GM18861 (cell line): ENCODE data around the gene INPP4A.
A peak's percentile ranks its signal among the peaks of the same experiment; 100 is the strongest.
"Not testable (repeated sequence)": the region's sequence is repeated elsewhere in the genome, so short reads cannot be mapped to it uniquely, and the experiment has no call there.

Source experiments
- ATAC-seq: cut with Tn5 transposase; IDR thresholded peaks from one replicate; pipeline ENCODE4 v1.9.1; 2021; ENCODE audit not compliant: unreplicated experiment

Gene INPP4A

GRCh38 chr2:98444436-98445176, at the start of gene INPP4A:
Gene INPP4A (plus strand): TSS chr2:98444858. CDS start chr2:98520049, 75,191 bp downstream.
- ATAC-seq, result peak; percentile 65

DNA sequence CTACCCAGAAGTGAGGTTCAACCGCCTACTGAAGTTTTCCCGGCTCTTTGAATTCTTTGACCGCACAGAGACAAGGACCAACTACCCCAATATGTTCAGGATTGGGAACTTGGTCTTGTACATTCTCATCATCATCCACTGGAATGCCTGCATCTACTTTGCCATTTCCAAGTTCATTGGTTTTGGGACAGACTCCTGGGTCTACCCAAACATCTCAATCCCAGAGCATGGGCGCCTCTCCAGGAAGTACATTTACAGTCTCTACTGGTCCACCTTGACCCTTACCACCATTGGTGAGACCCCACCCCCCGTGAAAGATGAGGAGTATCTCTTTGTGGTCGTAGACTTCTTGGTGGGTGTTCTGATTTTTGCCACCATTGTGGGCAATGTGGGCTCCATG, 48.7 kb upstream of the INPP4A start:
- no peak for ATAC-seq

- no peak for ATAC-seq
Observed at GRCh38 chr2:98396745-98397355, 47.8 kb upstream of the INPP4A start.

- no peak for ATAC-seq
Observed at GRCh38 chr2:98399140-98399539, 45.5 kb upstream of the INPP4A start.

DNA sequence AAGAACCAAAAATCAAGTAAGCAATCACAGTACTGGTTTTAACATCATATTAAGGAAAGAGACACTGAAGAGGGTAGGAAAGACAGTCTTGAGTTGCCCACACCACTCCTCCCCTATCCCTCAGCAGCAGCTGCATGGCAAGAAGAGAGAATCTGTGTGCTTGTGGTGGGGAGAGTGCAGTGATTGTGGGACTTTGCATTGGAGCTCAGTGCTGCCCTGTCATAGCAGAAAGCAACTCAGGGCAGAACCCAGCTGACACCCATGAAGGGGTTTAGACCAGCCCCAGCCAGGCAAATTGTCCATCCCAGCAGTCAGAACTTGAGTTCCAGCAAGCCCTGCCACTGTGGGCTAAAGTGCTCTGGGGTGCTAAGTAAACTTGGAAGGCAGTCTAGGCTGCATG, 40.8 kb upstream of the INPP4A start:
- no peak for ATAC-seq

DNA sequence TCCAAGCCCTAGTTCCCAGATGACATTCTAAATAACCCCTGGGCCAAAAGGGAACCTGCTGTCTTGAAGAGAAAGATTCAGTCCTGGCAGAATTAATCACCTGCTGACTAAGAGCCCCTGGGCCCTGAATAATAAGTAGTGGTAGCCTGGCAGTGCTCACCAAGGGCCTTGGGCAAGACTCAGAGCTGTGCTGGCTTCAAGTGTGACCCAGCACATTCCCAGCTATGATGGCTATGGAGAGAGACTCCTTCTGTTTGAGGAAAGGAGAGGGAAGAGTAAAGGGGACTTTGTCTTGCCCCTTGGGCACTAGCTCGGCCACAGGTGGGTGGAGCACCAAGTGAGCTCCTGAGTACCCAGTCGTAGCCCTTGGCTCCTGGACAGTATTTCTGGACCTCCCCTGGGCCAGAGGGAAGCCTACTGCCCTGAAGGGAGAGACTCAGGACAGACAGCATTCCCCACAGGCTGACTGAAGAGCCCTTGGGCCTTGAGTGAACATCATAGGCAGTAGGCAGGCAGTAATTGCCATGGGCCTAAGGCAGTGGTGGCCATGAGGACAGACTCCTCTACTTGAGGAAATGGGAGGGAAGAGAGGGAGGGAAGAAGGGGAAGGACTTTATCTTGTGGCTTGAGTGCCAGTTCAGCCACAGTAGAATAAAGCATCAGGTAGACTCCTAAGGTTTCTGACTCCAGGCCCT, 40.0 kb upstream of the INPP4A start:
- ATAC-seq, result no peak

- ATAC-seq, result no peak
Observed at GRCh38 chr2:98405301-98405700, 39.4 kb upstream of the INPP4A start.

DNA sequence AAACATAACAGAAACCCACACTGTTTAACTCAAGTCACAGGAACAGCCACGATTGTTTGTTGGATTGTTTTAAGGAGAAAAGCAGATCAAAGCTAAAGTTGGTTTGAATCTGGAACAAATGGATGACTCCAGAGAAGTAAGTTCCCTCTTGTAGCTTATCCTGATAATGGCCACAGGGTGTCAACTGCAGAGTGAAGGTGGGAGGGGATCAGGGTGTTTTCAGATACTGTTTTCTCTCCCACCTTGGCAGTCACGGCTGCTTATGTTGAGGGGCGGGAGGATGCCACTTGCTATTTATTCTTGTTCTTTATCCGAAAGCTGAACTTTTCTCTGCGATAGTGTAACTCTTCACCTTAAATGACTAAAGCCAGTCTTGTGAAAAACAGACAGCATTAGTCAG, 36.5 kb upstream of the INPP4A start:
- ATAC-seq, result no peak

DNA sequence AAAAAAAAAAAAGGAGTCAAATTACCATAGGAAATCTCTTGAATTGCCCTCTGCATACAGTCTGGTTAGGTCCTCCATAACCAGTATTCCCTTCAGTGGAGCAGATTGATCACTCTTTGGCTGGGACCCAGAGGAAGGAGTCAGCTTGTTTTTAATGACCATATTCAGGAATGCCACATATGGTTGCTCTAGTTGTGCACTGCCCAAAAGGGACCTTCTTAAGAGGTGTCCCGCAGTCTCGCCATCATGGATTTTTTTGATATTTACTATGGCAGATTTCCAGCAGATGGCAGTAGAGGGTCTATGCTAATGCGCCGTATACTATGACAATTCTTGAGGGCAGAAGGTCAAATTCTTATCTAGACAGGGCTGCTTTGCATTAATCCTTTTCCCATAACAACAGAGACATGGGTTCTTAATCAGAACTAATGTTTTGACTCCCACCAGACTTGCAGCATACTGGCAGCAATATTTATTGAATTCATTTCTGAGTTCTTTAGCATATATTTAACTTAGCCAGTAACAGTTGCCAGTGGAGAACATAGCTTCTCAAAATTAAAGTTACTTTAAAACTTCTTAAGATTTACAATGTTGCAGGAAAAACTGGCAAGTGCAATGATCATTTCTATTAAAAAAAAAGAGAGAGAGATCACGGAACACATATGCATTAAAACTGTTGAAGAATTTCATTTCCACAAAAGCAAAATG, 31.8 kb upstream of the INPP4A start:
- ATAC-seq, result no peak

- ATAC-seq, result not testable (repeated sequence)
Observed at GRCh38 chr2:98414246-98414645, 30.4 kb upstream of the INPP4A start.

DNA sequence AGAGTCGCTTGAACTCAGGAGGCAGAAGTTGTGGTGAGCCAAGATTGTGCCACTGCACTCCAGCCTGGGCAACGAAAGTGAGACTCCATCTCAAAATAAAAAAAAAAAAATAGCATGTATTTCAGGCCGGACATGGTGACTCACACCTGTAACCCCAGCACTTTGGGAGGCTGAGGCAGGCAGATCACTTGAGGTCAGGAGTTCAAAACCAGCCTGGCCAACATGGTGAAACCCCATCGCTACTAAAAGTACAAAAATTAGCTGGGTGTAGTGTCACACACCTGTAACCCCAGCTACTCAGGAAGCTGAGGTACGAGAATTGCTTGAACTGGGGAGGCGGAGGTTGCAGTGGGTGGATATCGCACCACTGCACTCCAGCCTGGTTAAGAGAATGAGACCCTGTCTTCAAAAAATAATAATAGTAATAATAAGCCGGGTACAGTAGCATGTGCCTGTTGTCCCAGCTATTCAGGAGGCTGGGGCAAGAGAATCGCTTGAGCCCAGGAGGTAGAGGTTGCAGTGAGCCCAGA, 28.9 kb upstream of the INPP4A start:
- ATAC-seq, result not testable (repeated sequence)

GRCh38 chr2:98416383-98417159, 28.1 kb upstream of the INPP4A start:
- ATAC-seq, result no peak

DNA sequence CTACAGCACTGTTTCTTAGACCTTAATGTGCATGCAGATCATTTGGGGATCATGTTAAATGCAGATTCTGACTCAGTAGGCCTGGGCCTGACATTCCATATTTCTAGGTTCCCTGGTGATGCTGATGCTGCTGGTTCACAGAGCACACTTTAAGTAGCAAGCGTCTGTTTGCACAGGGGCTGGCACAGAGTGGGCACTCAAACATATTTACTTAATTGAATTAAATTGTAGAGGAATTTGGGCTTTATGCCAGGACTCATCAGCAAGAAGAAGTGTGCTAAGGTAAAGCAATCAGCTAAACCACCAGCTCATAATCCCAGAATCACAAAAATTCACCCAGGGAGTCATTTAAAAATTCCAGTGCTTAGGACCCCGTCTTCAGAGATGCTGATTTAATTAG, 25.1 kb upstream of the INPP4A start:
- ATAC-seq, result no peak

DNA sequence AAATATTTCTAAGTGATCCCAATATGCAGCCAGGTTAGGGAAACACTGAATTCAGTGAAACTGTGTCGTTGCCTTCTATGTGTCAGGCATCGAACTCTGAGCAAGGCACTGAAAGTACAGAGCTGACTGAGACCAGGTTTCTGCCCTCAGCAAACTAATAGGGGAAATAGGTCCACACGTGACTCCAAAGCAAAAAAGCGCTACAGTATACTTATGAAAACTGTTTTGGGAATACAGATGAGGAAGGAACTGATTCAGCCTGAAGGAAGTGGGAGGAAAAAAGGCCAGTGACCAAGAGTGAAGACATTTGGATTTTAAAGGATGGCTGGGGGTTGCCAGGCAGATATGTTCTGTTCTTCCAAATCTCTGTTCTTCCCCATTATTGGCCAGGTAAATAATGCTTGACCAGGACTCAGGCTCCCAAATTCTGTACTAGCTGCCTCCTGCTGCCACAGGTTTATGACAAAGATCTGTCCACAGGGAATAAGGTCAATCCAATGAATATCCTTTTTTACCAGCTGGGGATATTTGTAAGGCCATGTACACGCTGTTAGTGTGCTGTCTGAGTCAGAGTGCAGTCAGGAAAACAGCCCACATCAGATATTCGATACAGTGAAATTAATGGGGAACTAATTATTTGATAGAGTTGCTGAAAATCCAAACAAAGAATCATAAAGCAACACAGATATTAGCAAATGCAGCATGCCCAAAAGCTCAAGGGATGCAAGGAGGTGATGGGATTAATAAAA, 24.5 kb upstream of the INPP4A start:
- no peak for ATAC-seq

GRCh38 chr2:98422449-98422848, 22.2 kb upstream of the INPP4A start:
- no peak for ATAC-seq

DNA sequence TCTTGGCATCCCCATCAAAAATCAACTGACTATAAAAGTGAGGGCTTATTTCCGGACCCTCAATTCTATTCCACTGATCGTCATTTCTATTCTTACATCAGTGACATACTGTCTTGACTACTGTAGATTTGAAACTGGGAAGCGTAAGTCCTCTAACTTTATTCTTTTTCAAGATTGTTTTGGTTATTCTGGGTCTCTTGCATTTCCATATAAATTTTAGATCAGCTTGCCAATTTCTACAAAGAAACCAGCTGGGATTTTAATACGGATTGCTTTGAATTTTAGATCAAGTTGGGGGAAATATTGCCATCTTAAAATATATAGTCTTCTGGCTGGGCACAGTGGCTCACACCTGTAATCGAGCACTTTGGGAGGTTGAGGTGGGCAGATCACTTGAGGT, 17.9 kb upstream of the INPP4A start:
- no peak for ATAC-seq

GRCh38 chr2:98432145-98432544, 12.5 kb upstream of the INPP4A start:
- ATAC-seq, result no peak

DNA sequence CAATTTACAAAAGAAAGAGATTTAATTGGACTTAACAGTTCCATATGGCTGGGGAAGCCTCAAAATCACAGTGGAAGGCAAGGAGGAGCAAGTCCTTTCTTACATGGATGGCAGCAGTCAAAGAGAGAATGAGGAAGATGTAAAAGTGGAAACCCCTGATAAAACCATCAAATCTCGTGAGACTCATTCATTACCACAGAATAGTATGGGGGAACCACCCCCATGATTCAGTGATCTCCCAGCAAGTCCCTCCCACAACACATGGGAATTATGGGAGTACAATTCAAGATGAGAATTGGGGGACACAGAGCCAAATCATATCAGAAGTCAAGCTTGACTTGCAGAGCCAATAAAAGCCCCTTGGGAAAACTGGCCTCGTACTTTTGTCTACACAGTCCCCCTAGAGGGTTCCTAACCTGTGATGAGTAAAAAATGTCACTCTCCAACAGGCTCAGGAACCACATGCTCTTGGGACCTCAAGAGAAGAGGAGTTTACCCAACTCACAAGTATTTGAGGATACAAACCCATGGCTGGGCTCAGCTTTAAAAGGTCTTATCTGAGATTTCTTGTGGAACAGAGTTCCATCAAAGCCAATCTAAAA, 11.2 kb upstream of the INPP4A start:
- ATAC-seq, result no peak

- no peak for ATAC-seq
Observed at GRCh38 chr2:98434492-98434891, 10.2 kb upstream of the INPP4A start.
